Measurements from ENCODE around the gene GNAT1. TPM values are rescaled to one million over a fixed set of nuclear protein-coding genes. Genes with fewer than 3 reads are reported as not detected.
"Not testable (repeated sequence)": the region's sequence is repeated elsewhere in the genome, so short reads cannot be mapped to it uniquely, and the experiment has no call there.

The GNAT1 gene
- total RNA-seq, 1 experiment from 2014 or later, result 0.18 TPM

- DNase-seq (ENCODE audit: low spot score), result peak; percentile 53
Observed at GRCh38 chr3:50237754-50238548, 46.5 kb downstream of the GNAT1 start.

- DNase-seq (ENCODE audit: low spot score), result peak; percentile 60
Observed at GRCh38 chr3:50238549-50239026, 47.2 kb downstream of the GNAT1 start.

GRCh38 chr3:50239649-50240048 lies 48.2 kb downstream of the GNAT1 start:
- DNase-seq (ENCODE audit: low spot score), result no peak

GRCh38 chr3:50241163-50241562 lies 49.8 kb downstream of the GNAT1 start:
- DNase-seq (ENCODE audit: low spot score), result no peak

- no peak for DNase-seq (ENCODE audit: low spot score)
Observed at GRCh38 chr3:50241713-50242380, 50.4 kb downstream of the GNAT1 start.

GRCh38 chr3:50242381-50242770 lies 51.0 kb downstream of the GNAT1 start:
- no peak for DNase-seq (ENCODE audit: low spot score)

- DNase-seq (ENCODE audit: low spot score), result no peak
Observed at GRCh38 chr3:50242851-50243542, 51.6 kb downstream of the GNAT1 start.

- DNase-seq (ENCODE audit: low spot score), result no peak
Observed at GRCh38 chr3:50243543-50243895, 52.1 kb downstream of the GNAT1 start.

GRCh38 chr3:50244813-50245212 lies 53.4 kb downstream of the GNAT1 start:
- DNase-seq (ENCODE audit: low spot score), result not testable (repeated sequence)

GRCh38 chr3:50245251-50245745 lies 53.9 kb downstream of the GNAT1 start:
- no peak for DNase-seq (ENCODE audit: low spot score)

- peak; percentile 81 for DNase-seq (ENCODE audit: low spot score)
Observed at GRCh38 chr3:50245831-50246516, 54.6 kb downstream of the GNAT1 start.

- DNase-seq (ENCODE audit: low spot score), result no peak
Observed at GRCh38 chr3:50246517-50246954, 55.1 kb downstream of the GNAT1 start.

Small RNA genes lying within 50 kb of the gene (small RNA-seq; reads per million reads assigned to genes)
- gene MIR566 (not detected), gene MIR5787 (not detected)

Other genes with a start within 250 kb of the GNAT1 start
- 33.5 and 35.8 TPM in 2 replicates for gene RBM5, start 102.7 kb upstream of the GNAT1 start, total RNA-seq (2014; rRNA removed; shearing (Covaris generic))
- gene SEMA3F, start 36.3 kb upstream of the GNAT1 start, total RNA-seq (2014; rRNA removed; shearing (Covaris generic)), result 14.6 and 16.5 TPM in 2 replicates
- gene SLC38A3, start 13.7 kb downstream of the GNAT1 start, total RNA-seq (2014; rRNA removed; shearing (Covaris generic)), result 0.70 TPM in 1 of 2 replicates, not detected in the other
- gene GNAI2, start 44.6 kb downstream of the GNAT1 start, total RNA-seq (2014; rRNA removed; shearing (Covaris generic)), result 167 and 168 TPM in 2 replicates
- 87.7 and 94.2 TPM in 2 replicates for gene SEMA3B, start 77.5 kb downstream of the GNAT1 start, total RNA-seq (2014; rRNA removed; shearing (Covaris generic))
- gene LSMEM2, start 87.5 kb downstream of the GNAT1 start, total RNA-seq (2014; rRNA removed; shearing (Covaris generic)), result not detected in 2 replicates
- gene IFRD2, start 100.8 kb downstream of the GNAT1 start, total RNA-seq (2014; rRNA removed; shearing (Covaris generic)), result 175 and 177 TPM in 2 replicates
- gene HYAL3, start 107.8 kb downstream of the GNAT1 start, total RNA-seq (2014; rRNA removed; shearing (Covaris generic)), result 8.3 and 12.7 TPM in 2 replicates
- gene NAA80, start 107.8 kb downstream of the GNAT1 start, total RNA-seq (2014; rRNA removed; shearing (Covaris generic)), result 14.2 and 15.3 TPM in 2 replicates
- 1.4 and 1.6 TPM in 2 replicates for gene HYAL1, start 112.0 kb downstream of the GNAT1 start, total RNA-seq (2014; rRNA removed; shearing (Covaris generic))
- gene HYAL2, start 131.1 kb downstream of the GNAT1 start, total RNA-seq (2014; rRNA removed; shearing (Covaris generic)), result 81.4 and 82.6 TPM in 2 replicates
- 66.8 and 69.2 TPM in 2 replicates for gene TUSC2, start 136.6 kb downstream of the GNAT1 start, total RNA-seq (2014; rRNA removed; shearing (Covaris generic))
- gene RASSF1, start 149.2 kb downstream of the GNAT1 start, total RNA-seq (2014; rRNA removed; shearing (Covaris generic)), result 24.2 and 30.2 TPM in 2 replicates
- gene ZMYND10, start 154.1 kb downstream of the GNAT1 start, total RNA-seq (2014; rRNA removed; shearing (Covaris generic)), result 0.48 TPM in 1 of 2 replicates, not detected in the other
- 30.0 and 30.7 TPM in 2 replicates for gene NPRL2, start 159.2 kb downstream of the GNAT1 start, total RNA-seq (2014; rRNA removed; shearing (Covaris generic))
- 42.5 and 46.0 TPM in 2 replicates for gene CYB561D2, start 159.3 kb downstream of the GNAT1 start, total RNA-seq (2014; rRNA removed; shearing (Covaris generic))
- 35.8 and 36.2 TPM in 2 replicates for gene TMEM115, start 167.9 kb downstream of the GNAT1 start, total RNA-seq (2014; rRNA removed; shearing (Covaris generic))

Data from HT-29 (cell line).